GM03348 (cell line): ENCODE measurements around the gene TRPC4.
"Not testable (repeated sequence)": the region's sequence is repeated elsewhere in the genome, so short reads cannot be mapped to it uniquely, and the experiment has no call there.

Experiments
- DNase-seq: peaks from one replicate; pipeline ENCODE4 v3.0.0; 2012; ENCODE audit warnings: low spot score

The TRPC4 gene

GRCh38 chr13:37816276-37816675 lies 53.3 kb downstream of the TRPC4 start:
- DNase-seq: no peak

- DNase-seq: peak; percentile 5
Measured at GRCh38 chr13:37811441-37811840, 58.1 kb downstream of the TRPC4 start.

GRCh38 chr13:37806666-37807065 lies 62.9 kb downstream of the TRPC4 start:
- no peak for DNase-seq

GRCh38 chr13:37797631-37798030 lies 71.9 kb downstream of the TRPC4 start:
- DNase-seq: peak; percentile 7

- not testable (repeated sequence) for DNase-seq
Measured at GRCh38 chr13:37796795-37797194, 72.8 kb downstream of the TRPC4 start.

GRCh38 chr13:37795326-37795725 lies 74.2 kb downstream of the TRPC4 start:
- DNase-seq: no peak

- DNase-seq: peak; percentile 56
Measured at GRCh38 chr13:37791699-37792098, 77.9 kb downstream of the TRPC4 start.

- no peak for DNase-seq
Measured at GRCh38 chr13:37788346-37788745, 81.2 kb downstream of the TRPC4 start.

GRCh38 chr13:37777676-37778075 lies 91.9 kb downstream of the TRPC4 start:
- DNase-seq: no peak

- no peak for DNase-seq
Measured at GRCh38 chr13:37775871-37776270, 93.7 kb downstream of the TRPC4 start.

- no peak for DNase-seq
Measured at GRCh38 chr13:37772644-37773043, 96.9 kb downstream of the TRPC4 start.

GRCh38 chr13:37769545-37769944 lies 100.0 kb downstream of the TRPC4 start:
- DNase-seq: no peak

GRCh38 chr13:37769078-37769477 lies 100.5 kb downstream of the TRPC4 start:
- no peak for DNase-seq

- no peak for DNase-seq
Measured at GRCh38 chr13:37766502-37766901, 103.1 kb downstream of the TRPC4 start.

GRCh38 chr13:37755349-37755748 lies 114.2 kb downstream of the TRPC4 start:
- no peak for DNase-seq

GRCh38 chr13:37753776-37754175 lies 115.8 kb downstream of the TRPC4 start:
- DNase-seq: no peak

GRCh38 chr13:37752146-37752545 lies 117.4 kb downstream of the TRPC4 start:
- no peak for DNase-seq

GRCh38 chr13:37751025-37751424 lies 118.5 kb downstream of the TRPC4 start:
- DNase-seq: no peak

- no peak for DNase-seq
Measured at GRCh38 chr13:37748913-37749312, 120.7 kb downstream of the TRPC4 start.

GRCh38 chr13:37747071-37747612 lies 122.4 kb downstream of the TRPC4 start:
- DNase-seq: peak; percentile 34

- peak; percentile 24 for DNase-seq
Measured at GRCh38 chr13:37741536-37741935, 128.0 kb downstream of the TRPC4 start.

- DNase-seq: no peak
Measured at GRCh38 chr13:37736045-37736444, 133.5 kb downstream of the TRPC4 start.

- no peak for DNase-seq
Measured at GRCh38 chr13:37735293-37735692, 134.3 kb downstream of the TRPC4 start.

GRCh38 chr13:37729876-37730275 lies 139.7 kb downstream of the TRPC4 start:
- no peak for DNase-seq
